ENCODE measurements around the gene SNX5.

SNX5 gene

DNA sequence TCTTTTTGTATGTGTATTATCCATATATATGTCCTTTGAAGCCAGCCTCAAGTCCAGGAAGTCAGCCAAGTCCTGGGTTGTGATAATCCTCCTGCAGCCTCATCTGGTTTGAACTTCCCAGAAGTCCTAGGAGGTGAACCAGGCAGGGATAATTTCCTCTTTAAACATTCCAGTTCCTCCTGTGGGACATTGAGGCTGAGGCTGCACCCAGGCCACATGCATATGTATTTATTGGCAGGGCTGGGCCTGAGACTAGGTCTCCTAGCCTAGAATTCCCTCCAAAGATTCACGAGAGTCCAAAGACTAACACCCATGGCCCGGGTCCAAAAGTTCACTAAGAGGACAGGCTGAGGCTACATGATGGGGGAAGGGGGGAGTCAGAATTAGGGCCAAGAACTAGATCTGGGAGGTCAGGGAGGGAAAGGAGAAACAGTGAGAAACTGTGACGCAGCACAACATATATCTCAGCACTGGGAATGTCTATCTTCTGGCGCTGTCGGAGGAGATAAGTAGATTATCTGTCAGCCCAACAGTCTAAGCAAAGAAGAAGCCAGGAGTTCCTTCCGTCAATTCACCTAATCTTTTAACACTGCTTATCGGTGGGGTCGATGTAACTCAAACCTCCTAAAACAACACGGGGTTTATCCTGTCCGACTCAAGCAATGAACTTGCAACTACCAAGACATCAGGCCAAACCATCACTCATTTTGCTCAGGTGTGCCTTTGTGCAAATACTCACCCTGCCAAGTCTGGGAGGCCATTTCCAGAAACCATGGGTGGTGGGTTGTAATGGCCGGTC, 43.3 kb downstream of the SNX5 start:
- Histone ChIP-seq H3K9me3 (ENCODE audit: low read length) (no peaks in the 10 kb centered on the region), H2AFZ (ENCODE audit: low read depth, low read length) (no peak overlapping the region), H3K4me3 (ENCODE audit: low read length) (no peak overlapping the region), H3K4me1 (ENCODE audit: insufficient read depth, low read length) (peaks cover 3% of the 10 kb centered on the region), H3K36me3 (ENCODE audit: insufficient read depth, low read length) (no peaks in the 10 kb centered on the region), H3K27me3 (ENCODE audit: insufficient read depth, low read length) (peaks cover 4% of the 10 kb centered on the region)

DNA sequence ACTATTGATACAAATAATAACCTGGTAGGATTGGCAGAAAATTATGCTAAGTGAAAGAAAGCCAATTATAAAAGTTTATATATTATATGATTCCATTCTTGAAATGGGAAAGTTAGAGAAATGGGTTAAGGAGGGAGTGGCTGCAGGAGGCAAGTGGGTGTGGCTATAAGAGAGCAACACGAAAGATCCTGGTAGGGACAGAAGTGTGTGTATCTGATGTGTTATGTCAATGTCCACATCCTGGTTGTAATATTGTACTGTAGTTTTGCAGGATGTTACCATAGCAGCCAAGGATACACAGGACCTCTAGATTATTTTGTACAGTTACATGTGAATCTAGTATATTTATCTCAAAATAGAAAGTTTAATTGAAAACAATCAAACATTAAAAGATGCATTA, 46.8 kb downstream of the SNX5 start:
- peaks cover 3% of the 10 kb centered on the region for H3K4me1 ChIP-seq (ENCODE audit: insufficient read depth, low read length)
- H2AFZ ChIP-seq (ENCODE audit: low read depth, low read length) = no peak overlapping the region
- H3K4me3 ChIP-seq (ENCODE audit: low read length) = no peak overlapping the region
- H3K27me3 ChIP-seq (ENCODE audit: insufficient read depth, low read length) = peaks cover 4% of the 10 kb centered on the region
- no peaks in the 10 kb centered on the region for H3K36me3 ChIP-seq (ENCODE audit: insufficient read depth, low read length)
- H3K9me3 ChIP-seq (ENCODE audit: low read length) = no peaks in the 10 kb centered on the region

DNA sequence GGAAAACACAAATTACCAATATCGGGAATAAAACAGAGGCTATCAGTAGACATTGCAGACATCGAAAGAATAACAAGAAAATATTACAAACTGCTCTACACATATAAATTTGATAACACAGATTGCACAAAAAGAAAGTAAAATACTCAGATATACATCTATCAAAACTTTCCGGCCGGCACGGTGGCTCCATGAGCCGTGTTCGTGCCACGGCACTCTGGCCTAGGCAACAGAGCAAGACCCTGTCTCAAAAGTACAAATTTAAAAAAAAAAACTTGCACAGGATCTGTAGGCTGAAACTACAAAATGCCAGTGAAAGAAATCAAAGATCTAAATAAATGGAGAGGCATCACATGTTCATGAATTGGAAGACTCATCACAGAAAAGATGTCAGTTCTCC, 49.4 kb downstream of the SNX5 start:
- peaks cover 2% of the 10 kb centered on the region for H3K27me3 ChIP-seq (ENCODE audit: insufficient read depth, low read length)
- H3K4me3 ChIP-seq (ENCODE audit: low read length) = no peak overlapping the region
- H2AFZ ChIP-seq (ENCODE audit: low read depth, low read length) = no peak overlapping the region
- H3K4me1 ChIP-seq (ENCODE audit: insufficient read depth, low read length) = peaks cover 3% of the 10 kb centered on the region
- H3K36me3 ChIP-seq (ENCODE audit: insufficient read depth, low read length) = no peaks in the 10 kb centered on the region
- H3K9me3 ChIP-seq (ENCODE audit: low read length) = no peaks in the 10 kb centered on the region

DNA sequence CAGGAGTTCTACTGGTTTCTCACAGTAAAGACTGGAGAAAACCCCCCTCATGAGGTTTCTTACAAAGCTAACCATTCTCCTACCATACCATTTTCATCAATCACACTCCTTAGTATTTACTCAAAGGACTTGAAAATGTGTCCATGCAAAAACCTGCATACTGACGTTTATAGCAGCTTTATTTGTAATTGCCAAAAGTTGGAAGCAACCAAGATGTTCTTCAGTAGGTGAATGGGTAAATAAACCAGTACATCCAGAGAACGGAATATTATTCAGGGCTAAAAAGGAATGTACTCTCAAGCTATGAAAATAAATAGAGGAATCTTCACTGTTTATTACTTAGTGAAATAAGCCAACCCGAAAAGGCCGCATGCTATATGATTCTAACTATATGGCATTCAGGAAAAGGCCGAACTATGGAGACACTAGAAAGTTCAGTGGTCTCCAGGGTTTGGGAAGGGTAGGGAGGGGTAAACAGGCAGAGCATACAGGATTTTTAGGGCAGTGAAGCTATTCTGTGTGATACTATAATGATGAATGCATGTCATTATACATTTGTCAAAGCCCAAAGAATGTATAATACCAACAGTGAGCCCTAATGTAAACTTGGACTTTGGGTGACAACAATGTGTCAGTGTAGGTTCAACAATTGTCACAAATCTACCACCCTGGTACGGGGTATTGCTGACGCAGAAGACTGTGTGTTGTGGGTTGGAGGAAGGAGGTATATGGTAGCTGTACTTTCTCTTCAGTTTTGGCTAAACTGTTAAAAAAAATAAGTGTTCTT, 50.6 kb downstream of the SNX5 start:
- no peak overlapping the region for H3K4me3 ChIP-seq (ENCODE audit: low read length)
- H3K27me3 ChIP-seq (ENCODE audit: insufficient read depth, low read length) = peaks cover 2% of the 10 kb centered on the region
- no peaks in the 10 kb centered on the region for H3K36me3 ChIP-seq (ENCODE audit: insufficient read depth, low read length)
- H2AFZ ChIP-seq (ENCODE audit: low read depth, low read length) = no peak overlapping the region
- no peaks in the 10 kb centered on the region for H3K4me1 ChIP-seq (ENCODE audit: insufficient read depth, low read length)
- H3K9me3 ChIP-seq (ENCODE audit: low read length) = no peaks in the 10 kb centered on the region

DNA sequence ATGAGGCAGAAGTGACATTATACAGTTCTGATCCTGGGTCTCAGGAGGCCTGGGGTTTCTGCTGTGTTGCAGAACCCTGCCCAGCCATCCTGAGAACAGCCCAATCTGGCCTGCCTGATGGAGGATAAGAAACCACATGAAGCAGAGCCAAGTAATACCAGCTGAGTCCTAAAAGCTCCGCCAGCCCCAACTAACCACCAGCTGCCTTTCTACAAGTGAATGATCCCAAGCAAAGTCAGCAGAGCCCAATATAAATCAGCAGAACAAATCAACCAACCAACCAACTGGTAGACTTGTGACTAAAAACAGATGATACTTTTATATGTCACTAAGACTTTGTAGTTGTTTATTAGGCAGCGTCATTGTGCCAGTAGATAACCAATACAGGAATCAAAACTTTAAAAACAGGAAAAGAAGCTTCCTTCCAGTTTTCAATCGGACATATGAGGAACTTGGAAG, 52.1 kb downstream of the SNX5 start:
- Histone ChIP-seq H3K27me3 (ENCODE audit: insufficient read depth, low read length) (peaks cover 2% of the 10 kb centered on the region), H3K4me3 (ENCODE audit: low read length) (no peak overlapping the region), H3K4me1 (ENCODE audit: insufficient read depth, low read length) (no peaks in the 10 kb centered on the region), H3K36me3 (ENCODE audit: insufficient read depth, low read length) (no peaks in the 10 kb centered on the region), H3K9me3 (ENCODE audit: low read length) (peaks cover 1% of the 10 kb centered on the region), H2AFZ (ENCODE audit: low read depth, low read length) (no peak overlapping the region)

DNA sequence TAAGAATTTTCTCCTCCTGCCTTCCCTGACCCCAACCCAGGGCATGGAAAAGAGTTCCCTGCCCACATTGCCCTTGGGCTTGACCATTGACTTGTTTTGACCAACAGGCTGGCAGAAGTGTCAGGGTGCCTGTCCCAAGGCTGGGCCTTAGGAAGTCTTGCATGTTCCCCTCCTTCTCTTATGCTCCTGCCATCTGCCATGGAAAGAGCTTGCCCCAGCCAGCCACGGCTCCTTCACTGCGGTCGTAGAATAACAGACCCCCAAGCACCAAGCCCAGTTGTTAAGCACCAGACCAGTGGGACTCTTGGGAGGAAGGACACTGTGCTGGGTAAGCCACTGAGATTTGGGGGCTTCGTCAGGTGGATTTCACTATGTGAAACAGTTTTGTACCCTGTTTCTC, 53.6 kb downstream of the SNX5 start:
- Histone ChIP-seq H2AFZ (ENCODE audit: low read depth, low read length) (no peak overlapping the region), H3K4me1 (ENCODE audit: insufficient read depth, low read length) (peaks cover 9% of the 10 kb centered on the region), H3K4me3 (ENCODE audit: low read length) (no peak overlapping the region), H3K27me3 (ENCODE audit: insufficient read depth, low read length) (peaks cover 2% of the 10 kb centered on the region), H3K36me3 (ENCODE audit: insufficient read depth, low read length) (no peaks in the 10 kb centered on the region), H3K9me3 (ENCODE audit: low read length) (peaks cover 1% of the 10 kb centered on the region)

DNA sequence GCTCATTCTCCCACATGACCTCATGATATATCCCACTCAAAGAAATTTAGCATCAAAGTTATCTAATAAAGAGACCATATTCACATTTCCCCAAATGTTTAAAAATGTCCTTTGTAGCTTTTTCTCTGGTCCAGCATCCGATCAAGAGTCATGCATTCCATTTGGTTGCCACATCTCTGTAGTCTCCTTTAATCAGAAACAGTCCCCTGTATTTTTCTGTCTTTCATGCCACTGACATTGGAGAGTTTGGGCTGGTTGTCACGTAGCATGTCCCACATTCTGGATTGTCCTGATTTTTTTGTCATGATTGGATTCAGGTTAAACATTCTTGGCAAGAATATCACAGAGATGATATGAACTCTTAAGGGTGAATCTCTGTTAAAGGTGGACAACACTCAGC, 55.7 kb downstream of the SNX5 start:
- H3K36me3 ChIP-seq (ENCODE audit: insufficient read depth, low read length) = no peaks in the 10 kb centered on the region
- peaks cover 18% of the 10 kb centered on the region for H3K4me1 ChIP-seq (ENCODE audit: insufficient read depth, low read length)
- no peak overlapping the region for H2AFZ ChIP-seq (ENCODE audit: low read depth, low read length)
- peaks cover 1% of the 10 kb centered on the region for H3K9me3 ChIP-seq (ENCODE audit: low read length)
- H3K4me3 ChIP-seq (ENCODE audit: low read length) = no peak overlapping the region
- peaks cover 2% of the 10 kb centered on the region for H3K27me3 ChIP-seq (ENCODE audit: insufficient read depth, low read length)

DNA sequence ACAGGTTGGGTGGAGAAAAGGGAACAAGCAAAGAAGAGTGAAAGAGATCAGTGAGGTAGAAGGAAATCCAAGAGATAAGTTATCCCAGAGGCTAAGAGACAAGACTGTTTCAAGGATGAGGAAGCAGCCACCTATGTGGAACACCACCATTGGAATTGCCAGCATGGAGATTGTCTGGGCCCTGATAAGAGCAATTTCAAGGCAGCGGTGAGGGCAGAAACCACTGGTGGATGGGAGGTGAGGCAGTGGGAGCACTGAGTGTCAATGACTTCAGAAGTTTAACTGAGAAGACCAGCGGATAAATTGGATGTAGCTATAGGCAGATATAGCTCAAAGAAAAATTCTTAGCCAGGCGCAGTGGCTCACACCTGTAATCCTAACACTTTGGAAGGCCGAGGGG, 56.7 kb downstream of the SNX5 start:
- Histone ChIP-seq H3K9me3 (ENCODE audit: low read length) (peaks cover 1% of the 10 kb centered on the region), H3K4me3 (ENCODE audit: low read length) (no peak overlapping the region), H3K4me1 (ENCODE audit: insufficient read depth, low read length) (peaks cover 18% of the 10 kb centered on the region), H2AFZ (ENCODE audit: low read depth, low read length) (no peak overlapping the region), H3K27me3 (ENCODE audit: insufficient read depth, low read length) (peaks cover 2% of the 10 kb centered on the region), H3K36me3 (ENCODE audit: insufficient read depth, low read length) (no peaks in the 10 kb centered on the region)

DNA sequence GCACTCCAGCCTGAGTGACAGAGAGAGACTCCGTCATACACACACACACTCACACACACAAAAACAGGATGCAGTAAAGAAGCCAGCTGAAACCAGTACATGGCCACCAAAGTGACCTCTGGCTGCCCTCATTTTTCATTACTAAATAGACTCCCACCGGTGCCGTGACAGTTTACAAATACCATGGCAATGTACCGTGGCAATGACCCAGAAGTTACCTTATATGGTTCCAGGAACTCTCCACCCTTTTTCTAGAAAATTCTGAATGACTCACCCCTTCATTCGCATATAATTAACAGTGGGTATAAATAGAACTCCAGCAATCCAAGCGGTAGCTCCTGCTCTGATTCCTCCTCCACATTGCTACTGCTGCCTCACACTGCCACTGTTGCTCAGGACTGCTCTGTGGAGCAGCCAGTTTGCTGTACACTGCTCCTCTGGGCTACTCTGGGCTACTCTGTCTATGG, 57.7 kb downstream of the SNX5 start:
- peaks cover 1% of the 10 kb centered on the region for H3K9me3 ChIP-seq (ENCODE audit: low read length)
- no peak overlapping the region for H3K4me3 ChIP-seq (ENCODE audit: low read length)
- peaks cover 2% of the 10 kb centered on the region for H3K27me3 ChIP-seq (ENCODE audit: insufficient read depth, low read length)
- no peaks in the 10 kb centered on the region for H3K36me3 ChIP-seq (ENCODE audit: insufficient read depth, low read length)
- H3K4me1 ChIP-seq (ENCODE audit: insufficient read depth, low read length) = peaks cover 18% of the 10 kb centered on the region
- no peak overlapping the region for H2AFZ ChIP-seq (ENCODE audit: low read depth, low read length)

DNA sequence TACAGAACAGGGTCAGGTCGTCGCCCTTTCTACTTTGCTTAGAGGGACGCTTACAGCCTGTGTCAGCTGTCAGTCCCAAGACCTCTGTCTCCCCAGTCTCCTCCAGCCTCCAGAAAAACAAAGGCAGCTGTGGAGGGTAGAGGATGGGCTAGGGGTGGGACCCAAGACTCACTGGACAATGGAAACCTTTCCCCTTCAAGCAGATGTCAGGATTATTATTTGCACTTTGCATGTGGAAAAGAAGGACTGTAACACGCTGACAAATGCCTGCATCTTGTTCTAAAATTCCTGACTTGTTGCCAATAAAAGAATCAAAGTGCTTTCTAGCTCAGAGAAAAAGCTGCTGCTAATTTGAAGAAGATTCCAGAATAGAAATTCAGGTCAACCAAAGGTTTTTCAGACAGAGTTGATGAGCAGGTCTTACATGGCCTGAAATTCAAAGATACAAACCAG, 58.7 kb downstream of the SNX5 start:
- Histone ChIP-seq H3K4me3 (ENCODE audit: low read length) (no peak overlapping the region), H3K36me3 (ENCODE audit: insufficient read depth, low read length) (no peaks in the 10 kb centered on the region), H3K9me3 (ENCODE audit: low read length) (peaks cover 1% of the 10 kb centered on the region), H2AFZ (ENCODE audit: low read depth, low read length) (no peak overlapping the region), H3K4me1 (ENCODE audit: insufficient read depth, low read length) (peaks cover 18% of the 10 kb centered on the region), H3K27me3 (ENCODE audit: insufficient read depth, low read length) (peaks cover 2% of the 10 kb centered on the region)

DNA sequence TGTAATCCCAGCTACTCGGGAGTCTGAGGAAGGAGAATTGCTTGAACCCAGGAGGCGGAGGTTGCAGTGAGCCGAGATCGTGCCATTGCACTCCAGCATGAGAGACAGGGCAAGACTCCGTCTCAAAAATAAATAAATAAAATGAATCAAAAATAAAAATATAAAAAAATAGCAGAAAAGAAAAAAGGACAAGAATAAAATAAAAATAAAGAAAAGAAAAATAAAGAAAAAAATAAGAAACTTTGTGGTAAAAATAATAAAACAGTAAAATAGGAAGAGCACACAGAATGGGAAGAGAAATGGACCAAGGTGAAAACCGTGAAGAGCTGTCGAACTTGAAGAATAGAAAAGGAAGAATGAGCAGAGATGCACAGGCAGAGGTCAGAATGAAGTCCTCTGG, 63.0 kb downstream of the SNX5 start:
- Histone ChIP-seq H2AFZ (ENCODE audit: low read depth, low read length) (no peak overlapping the region), H3K9me3 (ENCODE audit: low read length) (no peaks in the 10 kb centered on the region), H3K4me1 (ENCODE audit: insufficient read depth, low read length) (peaks cover 12% of the 10 kb centered on the region), H3K27me3 (ENCODE audit: insufficient read depth, low read length) (no peaks in the 10 kb centered on the region), H3K4me3 (ENCODE audit: low read length) (no peak overlapping the region), H3K36me3 (ENCODE audit: insufficient read depth, low read length) (no peaks in the 10 kb centered on the region)

DNA sequence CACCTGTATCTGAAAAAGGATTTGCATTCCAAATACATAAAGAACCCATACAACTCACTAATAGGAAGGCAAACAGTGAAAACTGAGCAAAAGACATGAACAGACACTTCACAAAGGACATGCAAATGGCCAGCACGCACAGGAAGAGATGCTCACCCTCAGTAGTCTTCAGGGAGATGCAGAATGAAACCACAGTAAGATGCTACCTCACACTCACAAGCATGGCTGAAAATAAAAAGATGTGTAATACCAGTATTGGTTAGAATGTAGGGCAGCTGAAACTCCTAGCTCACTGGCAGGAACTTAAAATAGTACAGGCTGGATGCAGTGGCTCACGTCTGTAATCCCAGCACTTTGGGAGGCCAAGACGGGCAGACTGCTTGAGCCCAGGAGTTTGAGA, 64.6 kb downstream of the SNX5 start:
- H3K4me1 ChIP-seq (ENCODE audit: insufficient read depth, low read length) = peaks cover under 1% of the 10 kb centered on the region
- no peaks in the 10 kb centered on the region for H3K36me3 ChIP-seq (ENCODE audit: insufficient read depth, low read length)
- no peaks in the 10 kb centered on the region for H3K27me3 ChIP-seq (ENCODE audit: insufficient read depth, low read length)
- H3K9me3 ChIP-seq (ENCODE audit: low read length) = peaks cover under 1% of the 10 kb centered on the region
- no peak overlapping the region for H3K4me3 ChIP-seq (ENCODE audit: low read length)
- no peak overlapping the region for H2AFZ ChIP-seq (ENCODE audit: low read depth, low read length)

DNA sequence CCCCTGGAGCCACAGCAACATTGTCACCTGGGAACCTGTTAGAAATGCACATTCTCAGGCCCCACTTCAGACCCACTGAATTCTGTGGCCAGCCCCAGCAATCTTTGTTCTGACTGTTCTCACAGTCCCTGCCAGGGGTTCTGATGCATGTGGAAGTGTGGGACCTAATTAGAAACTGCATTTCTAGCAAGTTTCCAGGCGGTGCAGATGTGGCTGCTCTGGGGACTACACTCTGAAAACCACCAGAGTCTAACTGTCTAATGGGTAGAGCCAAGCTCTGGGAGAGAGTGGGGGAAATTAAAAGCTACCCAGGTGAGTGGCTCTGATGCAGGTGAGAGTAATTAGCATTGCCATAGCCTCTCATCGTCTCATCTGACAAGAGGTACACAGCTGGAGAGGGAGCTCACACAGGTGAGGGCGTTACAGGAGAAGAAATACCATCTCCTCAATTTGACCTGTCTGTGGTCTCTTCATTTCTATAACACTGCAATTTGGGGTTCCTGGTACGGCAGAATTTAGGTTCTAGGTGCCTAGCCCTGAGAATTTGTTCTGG, 66.0 kb downstream of the SNX5 start:
- no peak overlapping the region for H2AFZ ChIP-seq (ENCODE audit: low read depth, low read length)
- H3K4me1 ChIP-seq (ENCODE audit: insufficient read depth, low read length) = no peaks in the 10 kb centered on the region
- H3K4me3 ChIP-seq (ENCODE audit: low read length) = no peak overlapping the region
- peaks cover 2% of the 10 kb centered on the region for H3K9me3 ChIP-seq (ENCODE audit: low read length)
- H3K36me3 ChIP-seq (ENCODE audit: insufficient read depth, low read length) = no peaks in the 10 kb centered on the region
- H3K27me3 ChIP-seq (ENCODE audit: insufficient read depth, low read length) = no peaks in the 10 kb centered on the region

All from neuron (in vitro differentiated cells).